Suprapubic skin (tissue), 3 donors: ENCODE data around the gene CUL5.

Experiments
- CTCF ChIP-seq, 2 donors: fragments of 200-600 bp in 1 of 2; fragments of 450-650 bp in 1 of 2; sonication (generic) in 1 of 2; IDR thresholded peaks; one replicate each; pipeline ENCODE4 v1.5.1; 2016 to 2019; ENCODE audit warnings: antibody characterized with exemption in 2 of 2, mild to moderate bottlenecking in 1 of 2, moderate library complexity in 1 of 2
- POLR2A ChIP-seq, 2 donors: fragments of 450-650 bp; IDR thresholded peaks; one replicate each; pipeline ENCODE4 v1.6.1; 2017; ENCODE audit warnings: antibody characterized with exemption in 2 of 2, mild to moderate bottlenecking in 2 of 2, moderate library complexity in 2 of 2

GRCh38 chr11:107988397-107989158, 20.1 kb upstream of the CUL5 start:
- TF ChIP-seq POLR2A (IDR thresholded peaks at IDR 0.05) (no peak), CTCF (IDR thresholded peaks at IDR 0.05) (no peak)
